Esophagus (tissue), 2 donors: ENCODE measurements around the gene HES2. TPM values are rescaled to one million over a fixed set of nuclear protein-coding genes. Genes with fewer than 3 reads are reported as not detected.
A peak's percentile ranks its signal among the peaks of the same experiment; 100 is the strongest.

Source experiments
- H3K27ac ChIP-seq, 2 donors: one replicate each; pipeline ENCODE4 v1.5.1; 2013; ENCODE audit warnings: low read depth in 2 of 2, mild to moderate bottlenecking in 2 of 2, inconsistent platforms in 1 of 2, low read length in 1 of 2, moderate library complexity in 1 of 2
- H3K27me3 ChIP-seq, 2 donors: one replicate each; pipeline ENCODE4 v1.6.1; 2013; ENCODE audit warnings: low read length in 2 of 2, control low read depth in 1 of 2, mild to moderate bottlenecking in 1 of 2; ENCODE audit not compliant: insufficient read depth in 2 of 2, control insufficient read depth in 1 of 2
- H3K36me3 ChIP-seq, 2 donors: one replicate each; pipeline ENCODE4 v1.6.1; 2013; ENCODE audit warnings: low read length in 1 of 2; ENCODE audit not compliant: control insufficient read depth in 2 of 2, insufficient read depth in 2 of 2
- H3K4me1 ChIP-seq, 2 donors: one replicate each; pipeline ENCODE4 v1.6.1; 2013; ENCODE audit warnings: low read length in 1 of 2; ENCODE audit not compliant: control insufficient read depth in 2 of 2, insufficient read depth in 2 of 2
- H3K4me3 ChIP-seq, 2 donors: one replicate each; pipeline ENCODE4 v1.5.1; 2013; ENCODE audit warnings: low read length in 2 of 2, mild to moderate bottlenecking in 2 of 2, low read depth in 1 of 2, moderate library complexity in 1 of 2
- H3K9me3 ChIP-seq, 2 donors: one replicate each; pipeline ENCODE4 v1.6.1; 2013; ENCODE audit warnings: mild to moderate bottlenecking in 2 of 2, low read depth in 1 of 2, low read length in 1 of 2, moderate library complexity in 1 of 2; ENCODE audit not compliant: control insufficient read depth in 2 of 2, insufficient read depth in 1 of 2
- WGBS, 2 donors: extraction: QIAGEN DNeasy Blood & Tissue Kit; methylation state at CpG; one replicate each; pipeline ENCODE4 v1.1.7; 2013; 5-methylcytosine and 5-hydroxymethylcytosine counted together
- polyA plus RNA-seq, 2 donors: library from polyadenylated mRNA; stranded (reverse); fragments of 200-250 nt; gene quantifications; one replicate each; pipeline ENCODE4 v1.2.3, GENCODE V29; 2013
- donor health status: healthy with polysubstance abuse.
- donor health status: Bipolar disorder and iron deficiency.

Gene HES2
- polyA plus RNA-seq, 2 donors: 34.2 to 34.3 TPM

GRCh38 chr1:6427441-6428390 lies 8.0 kb upstream of the HES2 start:
- no peaks in the 10 kb centered on the region for H3K27me3 ChIP-seq
- peaks cover 3 to 40% of the 10 kb centered on the region in 2 donors for H3K4me1 ChIP-seq
- no peak overlapping the region for H3K4me3 ChIP-seq
- no peaks in the 10 kb centered on the region for H3K36me3 ChIP-seq
- peak overlapping the region; percentile 36 to 77 for H3K27ac ChIP-seq
- H3K9me3 ChIP-seq: no peaks in the 10 kb centered on the region
- 60% methylated on average over 26 of the region's 26 CpGs for WGBS, 2 donors

GRCh38 chr1:6426972-6427350 lies 7.2 kb upstream of the HES2 start:
- Histone ChIP-seq H3K27ac (peak overlapping the region in 1 of 2 donors; percentile 77), H3K4me1 (peaks cover 3 to 40% of the 10 kb centered on the region in 2 donors), H3K9me3 (no peaks in the 10 kb centered on the region), H3K36me3 (no peaks in the 10 kb centered on the region), H3K27me3 (no peaks in the 10 kb centered on the region), H3K4me3 (no peak overlapping the region)
- WGBS, 2 donors: 75 to 83% methylated on average over 10 of the region's 10 CpGs

GRCh38 chr1:6426277-6426971 lies 6.7 kb upstream of the HES2 start:
- WGBS, 2 donors: 79 to 81% methylated on average over 8 to 9 of the region's 9 CpGs
- H3K9me3 ChIP-seq: no peaks in the 10 kb centered on the region
- H3K36me3 ChIP-seq: no peaks in the 10 kb centered on the region
- H3K27ac ChIP-seq: no peak overlapping the region
- peaks cover 3 to 40% of the 10 kb centered on the region in 2 donors for H3K4me1 ChIP-seq
- H3K27me3 ChIP-seq: no peaks in the 10 kb centered on the region
- no peak overlapping the region for H3K4me3 ChIP-seq

- Histone ChIP-seq H3K27me3 (no peaks in the 10 kb centered on the region), H3K9me3 (no peaks in the 10 kb centered on the region), H3K4me3 (peak overlapping the region in 1 of 2 donors; percentile 23), H3K27ac (no peak overlapping the region), H3K4me1 (peaks cover 6 to 41% of the 10 kb centered on the region in 2 donors), H3K36me3 (no peaks in the 10 kb centered on the region)
- WGBS, 2 donors: 56 to 64% methylated on average over 6 of the region's 6 CpGs
Measured at GRCh38 chr1:6425658-6426057, 5.9 kb upstream of the HES2 start.

GRCh38 chr1:6424619-6425593 lies 5.2 kb upstream of the HES2 start, which contains the start of gene ESPN:
ESPN (plus strand) TSS chr1:6424776; CDS start chr1:6424956, 180 bp downstream.
- H3K27ac ChIP-seq: no peak within 1 kb of the TSS
- 4% methylated on average over 62 to 99 of the region's 99 CpGs for WGBS, 2 donors
- no peaks in the 10 kb centered on the region for H3K27me3 ChIP-seq
- H3K4me1 ChIP-seq: peaks cover 7 to 47% of the 10 kb centered on the region in 2 donors
- peak within 1 kb of the TSS; percentile 23 to 42 for H3K4me3 ChIP-seq
- H3K9me3 ChIP-seq: no peaks in the 10 kb centered on the region
- H3K36me3 ChIP-seq: no peaks in the 10 kb centered on the region

- Histone ChIP-seq H3K4me1 (peaks cover 7 to 48% of the 10 kb centered on the region in 2 donors), H3K27ac (no peak overlapping the region), H3K27me3 (no peaks in the 10 kb centered on the region), H3K36me3 (no peaks in the 10 kb centered on the region), H3K9me3 (no peaks in the 10 kb centered on the region), H3K4me3 (peak overlapping the region in 1 of 2 donors; percentile 23)
- WGBS, 2 donors: 4 to 7% methylated on average over 35 of the region's 35 CpGs
Measured at GRCh38 chr1:6424000-6424565, 4.4 kb upstream of the HES2 start.

GRCh38 chr1:6423321-6423999 lies 3.7 kb upstream of the HES2 start:
- Histone ChIP-seq H3K27me3 (no peaks in the 10 kb centered on the region), H3K27ac (no peak overlapping the region), H3K4me1 (peaks cover 7 to 50% of the 10 kb centered on the region in 2 donors), H3K9me3 (no peaks in the 10 kb centered on the region), H3K36me3 (no peaks in the 10 kb centered on the region), H3K4me3 (no peak overlapping the region)
- WGBS, 2 donors: 10% methylated on average over 24 of the region's 24 CpGs

GRCh38 chr1:6421266-6421665 lies 1.5 kb upstream of the HES2 start:
- H3K27ac ChIP-seq: peak overlapping the region in 1 of 2 donors; percentile 44
- no peak overlapping the region for H3K4me3 ChIP-seq
- H3K4me1 ChIP-seq: peaks cover 7 to 39% of the 10 kb centered on the region in 2 donors
- no peaks in the 10 kb centered on the region for H3K36me3 ChIP-seq
- WGBS, 2 donors: 64 to 69% methylated on average over 4 of the region's 4 CpGs
- no peaks in the 10 kb centered on the region for H3K9me3 ChIP-seq
- H3K27me3 ChIP-seq: no peaks in the 10 kb centered on the region
